Ishikawa (cell line): ENCODE data around the gene CTR9.

Experiments used
- EGR1 ChIP-seq: IDR thresholded peaks from 2 replicates; pipeline ENCODE4 v1.6.1; 2012
- EP300 ChIP-seq: IDR thresholded peaks from 2 replicates; pipeline ENCODE4 v1.6.1; 2012; ENCODE audit warnings: borderline replicate concordance
- MAX ChIP-seq: IDR thresholded peaks from 2 replicates; pipeline ENCODE4 v1.6.1; 2012
- RAD21 ChIP-seq: IDR thresholded peaks from 2 replicates; pipeline ENCODE4 v1.6.1; 2012; ENCODE audit warnings: low read depth
- REST ChIP-seq: IDR thresholded peaks from 2 replicates; pipeline ENCODE4 v1.6.1; 2012; ENCODE audit warnings: low read depth, mild to moderate bottlenecking
- TAF1 ChIP-seq: IDR thresholded peaks from 2 replicates; pipeline ENCODE4 v1.6.1; 2012; ENCODE audit warnings: low read depth, mild to moderate bottlenecking
- USF1 ChIP-seq: IDR thresholded peaks from 2 replicates; pipeline ENCODE4 v1.6.1; 2012
- YY1 ChIP-seq: IDR thresholded peaks from 2 replicates; pipeline ENCODE4 v1.6.1; 2012; ENCODE audit warnings: low read depth
- ZBTB7A ChIP-seq: IDR thresholded peaks from 2 replicates; pipeline ENCODE4 v1.6.1; 2012; ENCODE audit warnings: low read depth

GRCh38 chr11:10731064-10731680 lies 19.9 kb upstream of the CTR9 start:
- TF ChIP-seq EP300 (no peak), REST (no peak), RAD21 (no peak), EGR1 (no peak), MAX (no peak), YY1 (no peak), ZBTB7A (no peak), USF1 (no peak), TAF1 (no peak)
